ENCODE data around the gene RAB40B. TPM values are rescaled to one million over a fixed set of nuclear protein-coding genes. Genes with fewer than 3 reads are reported as not detected.

Gene RAB40B
- total RNA-seq, 1 experiment from 2014 or later = 37.8 TPM

DNA sequence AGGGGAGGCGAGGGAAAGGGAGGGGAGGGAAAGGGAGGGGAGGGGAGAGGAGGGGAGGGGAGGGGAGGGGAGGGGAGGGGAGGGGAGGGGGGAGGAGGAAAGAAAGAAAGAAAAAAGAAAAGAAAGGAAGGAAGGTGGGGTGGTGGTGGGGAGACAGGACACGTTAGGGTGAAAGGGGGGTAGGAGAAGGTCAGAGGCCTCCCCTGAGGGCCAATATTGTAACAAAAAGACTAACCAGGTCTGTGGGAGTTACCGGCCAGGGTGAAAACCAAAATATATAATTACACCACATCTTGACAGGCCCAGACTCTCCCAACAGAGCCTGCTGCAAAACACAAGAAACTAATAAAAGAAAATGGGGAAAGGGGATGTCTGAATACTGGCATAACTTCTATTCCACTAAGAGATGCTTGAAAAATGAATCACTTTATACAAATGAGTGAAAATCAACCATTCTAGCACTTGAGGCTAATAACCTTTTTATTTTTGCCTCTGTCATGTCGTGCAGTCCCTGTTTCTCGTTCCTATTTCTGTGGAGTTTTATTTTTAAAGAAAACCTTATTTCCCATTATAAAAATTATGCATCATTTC is 60.2 kb downstream of the RAB40B start:
- in situ Hi-C loops (cut with HindIII; ENCODE audit: low sequenced_read_pairs) = no loop called here
- DNase-seq (ENCODE audit: low spot score) = no peak

DNA sequence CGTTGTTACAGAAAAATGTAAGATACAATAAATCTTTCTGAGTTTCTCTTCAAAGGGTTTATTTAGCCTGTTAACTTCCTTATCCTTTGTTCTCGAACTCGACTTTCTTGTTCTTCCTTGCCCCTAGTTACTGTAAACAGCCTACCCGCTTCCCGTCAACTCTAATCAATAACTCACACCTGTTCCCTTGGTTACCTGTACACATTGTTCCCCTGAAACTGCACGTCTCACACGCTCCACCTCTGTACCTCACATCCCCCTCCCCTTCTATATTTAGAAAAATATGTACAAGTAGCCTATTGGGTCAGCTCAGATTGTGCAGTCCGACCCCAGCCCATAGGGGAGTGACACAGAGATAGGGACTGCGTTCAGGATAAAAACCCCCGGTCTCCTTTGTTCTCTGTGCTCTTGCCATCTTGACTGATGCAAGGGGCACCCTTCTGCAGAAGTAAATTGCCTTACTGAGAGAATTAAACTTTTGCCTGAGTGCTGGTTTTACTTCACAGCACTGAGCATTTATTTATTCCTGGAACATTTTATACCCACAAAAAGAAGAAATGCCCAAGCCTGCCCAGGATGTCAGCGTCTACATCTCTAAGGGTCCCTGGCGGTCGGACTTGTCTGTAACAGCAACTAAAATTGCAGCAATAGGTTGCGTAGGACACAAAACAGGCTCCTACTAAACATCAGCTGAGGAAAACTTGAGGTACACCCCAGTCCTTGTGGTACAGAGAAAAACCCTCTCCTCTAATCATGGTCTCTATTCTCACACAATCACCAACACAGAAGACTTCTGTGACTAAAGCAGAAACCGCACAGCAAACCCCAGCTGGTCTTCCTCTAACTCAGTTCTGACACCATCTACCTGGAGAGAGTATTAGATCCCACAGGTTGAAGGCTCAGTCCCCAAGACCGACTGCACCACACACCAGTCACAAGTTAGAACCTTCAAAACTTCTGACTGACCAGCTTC is 61.6 kb downstream of the RAB40B start:
- in situ Hi-C loops (cut with HindIII; ENCODE audit: low sequenced_read_pairs) = no loop called here
- DNase-seq (ENCODE audit: low spot score) = no peak

DNA sequence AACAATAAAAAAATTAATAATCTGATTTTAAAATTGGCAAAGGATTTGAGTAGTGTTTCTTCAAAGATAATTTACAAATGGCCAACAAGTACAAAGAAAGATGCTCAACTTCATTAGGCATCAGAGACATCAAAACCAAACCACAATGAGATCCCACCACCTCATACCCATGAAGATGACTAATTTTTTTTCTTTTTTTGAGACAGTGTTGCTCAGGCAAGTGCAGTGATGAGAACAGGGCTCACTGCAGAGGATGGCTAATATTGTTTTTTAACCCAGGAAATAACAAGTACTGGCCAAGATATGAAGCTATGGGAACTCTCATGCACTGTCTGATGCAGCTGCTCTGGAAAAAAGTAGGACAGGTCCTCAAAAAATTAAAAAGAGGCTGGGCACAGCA is 65.2 kb downstream of the RAB40B start:
- in situ Hi-C loops (cut with HindIII; ENCODE audit: low sequenced_read_pairs) = no loop called here
- no peak for DNase-seq (ENCODE audit: low spot score)

DNA sequence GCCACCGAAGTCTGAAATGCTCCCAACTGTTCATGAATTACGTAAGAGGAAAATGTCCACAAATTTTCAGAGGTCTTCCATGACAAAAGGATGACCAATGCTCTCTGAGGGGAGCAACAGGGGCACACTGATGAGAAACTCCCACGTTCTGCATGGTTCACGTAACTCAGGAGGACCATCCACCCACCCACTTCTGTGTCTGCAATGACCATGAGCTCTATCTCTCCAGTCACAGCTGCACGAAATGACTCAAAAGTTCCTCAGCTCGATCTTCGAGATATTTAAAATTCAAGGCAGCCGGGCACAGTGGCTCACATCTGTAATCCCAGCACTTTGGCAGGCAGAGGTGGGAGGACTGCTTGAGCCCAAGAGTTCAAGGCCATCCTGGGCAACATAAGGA is 66.0 kb downstream of the RAB40B start:
- in situ Hi-C loops (cut with HindIII; ENCODE audit: low sequenced_read_pairs) = no loop called here

GRCh38 chr17:82631544-82631943 is 67.0 kb downstream of the RAB40B start:
- no peak for DNase-seq (ENCODE audit: low spot score)
- in situ Hi-C loops (cut with HindIII; ENCODE audit: low sequenced_read_pairs) = no loop called here

More for the DNA sequence above, 66.0 kb downstream of the RAB40B start:
- DNase-seq (ENCODE audit: low spot score) = no peak

GRCh38 chr17:82630212-82630611 is 68.3 kb downstream of the RAB40B start:
- in situ Hi-C loops (cut with HindIII; ENCODE audit: low sequenced_read_pairs) = no loop called here
- DNase-seq (ENCODE audit: low spot score) = no peak

DNA sequence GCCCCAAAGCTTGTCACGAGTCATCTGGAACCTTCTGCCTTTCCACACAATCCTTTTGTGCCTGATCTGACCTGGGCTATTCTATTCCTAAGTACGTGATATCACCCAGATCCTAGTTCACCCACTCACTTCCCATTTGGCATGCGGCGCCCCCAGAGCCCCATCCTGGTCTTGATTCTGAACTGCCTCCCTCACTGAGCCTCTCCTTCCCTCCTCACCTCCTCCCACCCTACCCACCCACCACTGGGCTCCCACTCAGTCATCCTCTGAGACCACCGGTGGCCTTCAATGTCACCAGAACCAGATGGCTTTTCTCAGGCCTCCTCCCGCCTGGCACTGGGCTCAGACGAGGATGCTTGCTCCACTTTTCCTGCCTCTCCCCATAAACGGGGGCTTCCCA is 68.8 kb downstream of the RAB40B start:
- in situ Hi-C loops (cut with HindIII; ENCODE audit: low sequenced_read_pairs) = no loop called here
- DNase-seq (ENCODE audit: low spot score) = no peak

GRCh38 chr17:82627405-82627804 is 71.1 kb downstream of the RAB40B start:
- no peak for DNase-seq (ENCODE audit: low spot score)
- in situ Hi-C loops (cut with HindIII; ENCODE audit: low sequenced_read_pairs) = no loop called here

DNA sequence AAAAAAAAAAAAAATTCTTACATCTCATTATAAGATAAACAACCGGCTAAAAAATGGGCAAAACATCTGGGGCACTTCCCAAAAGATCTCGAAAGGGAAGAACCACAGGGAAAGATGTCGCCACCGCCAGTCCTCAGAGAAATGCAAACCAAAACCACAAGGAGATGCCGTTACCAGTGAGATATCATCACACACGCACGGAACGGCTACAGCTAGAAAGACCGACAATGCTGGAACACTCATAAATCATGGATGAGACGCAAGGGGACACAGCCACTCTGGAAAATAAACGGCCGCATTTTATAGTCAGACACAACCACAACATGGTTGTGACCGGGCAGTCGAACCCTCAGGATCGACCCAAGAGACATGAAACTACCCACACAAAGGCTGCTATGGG is 74.8 kb downstream of the RAB40B start:
- in situ Hi-C loops (cut with HindIII; ENCODE audit: low sequenced_read_pairs) = no loop called here
- no peak for DNase-seq (ENCODE audit: low spot score)

- in situ Hi-C loops (cut with HindIII; ENCODE audit: low sequenced_read_pairs) = no loop called here
- no peak for DNase-seq (ENCODE audit: low spot score)
Observed at GRCh38 chr17:82619641-82620040, 78.9 kb downstream of the RAB40B start.

- in situ Hi-C loops (cut with HindIII; ENCODE audit: low sequenced_read_pairs) = no loop called here
Observed at GRCh38 chr17:82619211-82619610, 79.3 kb downstream of the RAB40B start.

GRCh38 chr17:82616021-82616711 is 82.3 kb downstream of the RAB40B start:
- no peak for DNase-seq (ENCODE audit: low spot score)
- in situ Hi-C loops (cut with HindIII; ENCODE audit: low sequenced_read_pairs) = no loop called here

More at GRCh38 chr17:82619211-82619610, 79.3 kb downstream of the RAB40B start:
- DNase-seq (ENCODE audit: low spot score) = no peak

- in situ Hi-C loops (cut with HindIII; ENCODE audit: low sequenced_read_pairs) = no loop called here
- no peak for DNase-seq (ENCODE audit: low spot score)
Observed at GRCh38 chr17:82615084-82616020, 83.1 kb downstream of the RAB40B start.

DNA sequence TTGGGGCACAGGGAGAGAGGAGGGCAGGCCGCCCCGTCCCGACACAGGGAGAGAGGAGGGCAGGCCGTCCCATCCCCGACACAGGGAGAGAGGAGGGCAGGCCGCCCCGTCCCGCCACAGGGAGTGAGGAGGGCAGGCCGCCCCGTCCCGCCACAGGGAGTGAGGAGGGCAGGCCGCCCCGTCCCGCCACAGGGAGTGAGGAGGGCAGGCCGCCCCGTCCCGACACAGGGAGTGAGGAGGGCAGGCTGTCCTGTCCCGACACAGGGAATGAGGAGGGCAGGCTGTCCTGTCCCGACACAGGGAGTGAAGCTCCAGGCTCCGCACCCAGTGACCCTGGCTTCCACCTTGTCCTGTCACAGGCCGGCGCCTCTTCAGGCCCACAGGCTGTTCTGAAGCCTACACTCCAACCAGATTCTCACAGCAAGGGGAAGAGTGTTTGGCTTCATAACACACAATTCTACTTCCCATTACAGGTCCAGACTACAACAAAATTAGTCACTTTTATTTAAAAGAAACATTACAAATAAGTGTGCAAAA is 84.3 kb downstream of the RAB40B start:
- DNase-seq (ENCODE audit: low spot score) = no peak
- in situ Hi-C loops (cut with HindIII; ENCODE audit: low sequenced_read_pairs) = no loop called here

GRCh38 chr17:82613283-82614094 is 85.0 kb downstream of the RAB40B start:
- DNase-seq (ENCODE audit: low spot score) = no peak
- in situ Hi-C loops (cut with HindIII; ENCODE audit: low sequenced_read_pairs) = no loop called here

- in situ Hi-C loops (cut with HindIII; ENCODE audit: low sequenced_read_pairs) = no loop called here
- DNase-seq (ENCODE audit: low spot score) = peak; percentile 52
Observed at GRCh38 chr17:82611140-82612058, 87.1 kb downstream of the RAB40B start.

GRCh38 chr17:82609655-82610054 is 88.8 kb downstream of the RAB40B start:
- in situ Hi-C loops (cut with HindIII; ENCODE audit: low sequenced_read_pairs) = no loop called here
- DNase-seq (ENCODE audit: low spot score) = no peak

Data from G401 (cell line).